Nucleus accumbens (tissue), 56 donors: ENCODE results near the gene WNT5B.
A peak's percentile ranks its signal among the peaks of the same experiment; 100 is the strongest.

Experiments used
- DNase-seq, 56 donors: peaks; one replicate each; lab custom pipeline; 2025; lab: John Stamatoyannopoulos, UW

The WNT5B gene

DNA sequence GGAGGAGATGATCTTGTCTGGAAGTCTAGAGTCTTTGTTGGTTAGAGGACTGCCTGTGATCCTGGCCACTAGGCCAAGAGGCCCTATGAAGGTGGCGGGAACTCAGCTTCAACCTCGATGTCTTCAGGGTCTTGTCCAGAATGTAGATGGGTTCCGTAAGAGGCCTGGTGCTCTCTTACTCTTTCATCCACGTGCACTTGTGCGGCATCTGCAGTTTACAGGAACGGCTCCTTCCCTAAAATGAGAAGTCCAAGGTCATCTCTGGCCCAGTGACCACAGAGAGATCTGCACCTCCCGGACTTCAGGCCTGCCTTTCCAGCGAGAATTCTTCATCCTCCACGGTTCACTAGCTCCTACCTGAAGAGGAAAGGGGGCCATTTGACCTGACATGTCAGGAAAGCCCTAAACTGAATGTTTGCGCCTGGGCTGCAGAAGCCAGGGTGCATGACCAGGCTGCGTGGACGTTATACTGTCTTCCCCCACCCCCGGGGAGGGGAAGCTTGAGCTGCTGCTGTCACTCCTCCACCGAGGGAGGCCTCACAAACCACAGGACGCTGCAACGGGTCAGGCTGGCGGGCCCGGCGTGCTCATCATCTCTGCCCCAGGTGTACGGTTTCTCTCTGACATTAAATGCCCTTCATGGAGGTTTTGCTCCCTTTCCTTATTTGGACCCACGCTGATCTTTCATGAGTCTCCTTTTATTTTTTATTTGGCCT lies 17.7 kb downstream of the WNT5B start:
- DNase-seq = no peak

GRCh38 chr12:1647285-1647669 lies 18.2 kb downstream of the WNT5B start:
- no peak for DNase-seq

- no peak for DNase-seq
These were observed 21.4 kb downstream of the WNT5B start for GRCh38 chr12:1650260-1650977.

GRCh38 chr12:1650978-1651361 lies 21.9 kb downstream of the WNT5B start:
- DNase-seq = no peak

- DNase-seq = no peak
These were observed 22.9 kb downstream of the WNT5B start for GRCh38 chr12:1651946-1652345.

GRCh38 chr12:1655225-1655788 lies 26.3 kb downstream of the WNT5B start:
- no peak for DNase-seq

GRCh38 chr12:1656902-1657301 lies 27.9 kb downstream of the WNT5B start:
- peak in 6 of 56 donors; percentile 19 to 38 (median 26) for DNase-seq

- DNase-seq = no peak
These were observed 28.7 kb downstream of the WNT5B start for GRCh38 chr12:1657688-1658087.

DNA sequence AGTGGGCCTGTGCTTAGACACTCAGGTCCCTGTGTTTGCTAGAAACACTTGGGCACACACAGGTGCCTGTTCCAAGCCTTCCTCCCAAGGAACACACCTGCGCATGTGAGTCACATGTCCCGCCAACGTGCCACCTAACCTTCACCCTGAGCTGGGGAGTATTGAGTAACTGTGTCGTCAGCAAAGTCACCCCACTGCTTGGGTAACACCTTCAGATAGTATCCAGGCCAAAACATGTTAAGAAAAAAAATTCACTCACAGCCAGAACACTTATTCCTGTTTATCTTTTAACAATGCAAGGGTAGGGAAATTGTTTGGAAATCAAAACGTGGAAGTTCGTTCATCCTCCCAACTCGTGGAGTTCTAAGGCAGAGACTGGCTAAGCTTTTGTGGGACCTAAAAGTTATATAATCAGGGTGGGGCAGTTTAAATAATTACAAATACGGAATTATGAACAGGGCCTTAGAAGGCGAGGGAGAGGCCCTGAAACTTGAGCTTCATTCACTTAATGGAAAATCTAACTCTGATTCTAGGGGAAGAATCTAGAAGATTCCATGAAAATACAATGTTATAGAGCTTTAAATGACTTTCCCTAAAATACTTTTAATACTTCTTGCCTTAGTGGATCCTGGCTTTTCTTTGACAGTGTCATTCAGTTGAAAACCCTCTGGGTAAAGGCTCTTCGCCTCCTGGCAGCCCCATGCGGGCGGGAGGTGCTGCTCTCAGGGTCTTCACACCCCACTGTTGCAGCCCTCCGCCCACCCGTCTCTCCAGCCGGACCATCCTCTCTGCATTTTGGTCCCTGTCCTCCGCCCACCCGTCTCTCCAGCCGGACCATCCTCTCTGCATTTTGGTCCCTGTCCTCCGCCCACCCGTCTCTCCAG lies 31.5 kb downstream of the WNT5B start:
- peak in 38 of 56 donors; percentile 19 to 82 (median 50) for DNase-seq

GRCh38 chr12:1661553-1662335 lies 32.7 kb downstream of the WNT5B start:
- DNase-seq = peak; percentile 52 to 99 (median 94)

GRCh38 chr12:1662761-1663439 lies 33.9 kb downstream of the WNT5B start:
- no peak for DNase-seq

- DNase-seq = no peak
These were observed 34.6 kb downstream of the WNT5B start for GRCh38 chr12:1663440-1664132.

- DNase-seq = no peak
These were observed 36.3 kb downstream of the WNT5B start for GRCh38 chr12:1665366-1665765.

DNA sequence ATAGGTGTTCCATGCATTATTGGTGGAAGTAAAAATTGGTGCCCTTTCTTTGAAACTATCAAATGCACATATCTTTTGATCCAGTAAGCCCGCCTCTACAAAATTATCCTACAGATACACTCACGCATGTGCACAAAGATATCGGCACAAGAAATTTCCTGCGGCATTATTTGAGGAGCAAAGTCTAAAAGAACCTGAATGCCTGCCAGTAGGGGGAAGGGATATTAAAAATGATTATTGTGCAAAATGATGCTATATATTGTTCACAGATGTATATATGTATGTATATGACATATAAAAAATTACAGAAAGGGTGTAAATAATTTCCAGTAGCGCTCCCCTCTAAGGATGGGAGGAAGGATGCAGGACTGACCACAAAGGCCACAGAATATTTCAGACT lies 37.2 kb downstream of the WNT5B start:
- no peak for DNase-seq

- DNase-seq = no peak
These were observed 37.7 kb downstream of the WNT5B start for GRCh38 chr12:1666685-1667162.

GRCh38 chr12:1668833-1669543 lies 40.0 kb downstream of the WNT5B start:
- peak in 2 of 56 donors; percentile 18 to 44 for DNase-seq

- DNase-seq = no peak
These were observed 41.6 kb downstream of the WNT5B start for GRCh38 chr12:1670358-1671268.
